Measurements from ENCODE around the gene TTLL1.
A peak's percentile ranks its signal among the peaks of the same experiment; 100 is the strongest.
"Not testable (repeated sequence)": the region's sequence is repeated elsewhere in the genome, so short reads cannot be mapped to it uniquely, and the experiment has no call there.

Gene TTLL1

DNA sequence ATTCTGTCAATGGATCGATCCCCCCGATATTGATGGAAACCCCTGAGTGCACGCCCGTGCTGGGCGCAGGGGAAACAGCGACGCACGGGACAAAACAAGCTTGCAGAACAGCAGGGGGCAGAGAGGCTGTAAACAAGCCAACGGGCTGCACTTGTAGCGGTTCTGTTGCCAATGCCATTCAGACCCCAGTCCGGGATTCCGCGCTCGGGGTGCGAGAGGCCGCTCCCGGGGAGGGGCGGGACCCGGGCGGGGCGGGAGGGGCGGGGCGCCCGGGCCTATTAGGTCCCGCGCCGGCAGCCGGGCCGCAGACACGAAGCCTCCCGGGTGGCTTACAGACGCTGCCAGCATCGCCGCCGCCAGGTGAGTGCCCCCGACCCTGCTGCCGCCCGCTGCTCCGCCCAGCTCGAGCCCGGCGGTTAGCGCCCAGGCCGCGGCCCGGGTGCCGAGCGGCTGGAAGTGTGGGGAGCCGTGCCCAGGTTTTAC is 21.3 kb upstream of the TTLL1 start, which contains the start of gene BIK:
Gene BIK (plus strand): TSS at position 307 of the 483 bp plus-strand sequence. CDS start 13,273 bp downstream, outside the sequence.
- peak; percentile 86 for DNase-seq (ENCODE audit: low spot score)

DNA sequence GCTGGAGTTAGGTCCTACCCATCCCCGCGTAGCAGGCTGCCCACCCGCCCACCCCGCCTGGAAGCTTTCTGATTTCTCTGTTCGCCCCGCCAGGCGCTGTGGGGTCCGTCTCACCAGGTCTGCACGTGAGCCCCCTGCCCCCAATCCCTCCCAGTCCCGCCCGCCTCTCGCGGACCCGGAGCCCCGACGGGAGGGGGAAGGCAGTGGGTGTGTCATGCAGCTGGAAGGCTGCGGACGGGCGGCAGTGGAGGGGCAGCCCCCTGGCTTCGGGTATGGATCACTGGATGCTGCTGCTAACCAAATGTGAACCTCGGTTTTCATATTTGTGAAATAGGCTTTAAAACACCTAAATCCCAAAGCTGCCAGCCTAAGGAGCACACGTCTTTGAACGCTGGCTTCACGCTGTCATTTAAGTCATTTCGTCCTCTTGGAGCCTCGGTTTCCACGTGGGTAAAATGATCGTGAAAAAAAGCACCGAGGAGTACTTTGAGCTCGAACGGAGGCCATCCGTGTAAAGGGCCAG is 20.8 kb upstream of the TTLL1 start:
- no peak for DNase-seq (ENCODE audit: low spot score)

DNA sequence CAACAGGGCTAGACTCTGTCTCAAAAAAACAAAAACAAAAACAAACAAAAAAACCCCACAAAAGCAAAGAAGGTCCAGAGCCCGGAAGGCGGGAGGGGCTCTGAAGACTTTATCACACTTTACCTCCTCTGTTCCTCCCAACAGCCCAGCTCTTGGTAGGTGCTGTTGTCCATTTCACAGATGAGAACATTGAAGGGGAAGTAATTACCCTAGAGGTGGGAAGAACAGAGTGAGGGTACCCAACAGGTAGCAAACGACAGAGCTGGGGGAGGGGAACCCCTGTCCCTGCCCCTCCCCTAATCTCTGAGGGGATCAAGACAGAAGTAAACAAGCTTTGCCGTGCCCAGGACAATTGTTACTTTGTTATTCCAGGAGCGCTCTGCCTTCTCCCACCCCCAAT is 20.3 kb upstream of the TTLL1 start:
- DNase-seq (ENCODE audit: low spot score) = no peak

DNA sequence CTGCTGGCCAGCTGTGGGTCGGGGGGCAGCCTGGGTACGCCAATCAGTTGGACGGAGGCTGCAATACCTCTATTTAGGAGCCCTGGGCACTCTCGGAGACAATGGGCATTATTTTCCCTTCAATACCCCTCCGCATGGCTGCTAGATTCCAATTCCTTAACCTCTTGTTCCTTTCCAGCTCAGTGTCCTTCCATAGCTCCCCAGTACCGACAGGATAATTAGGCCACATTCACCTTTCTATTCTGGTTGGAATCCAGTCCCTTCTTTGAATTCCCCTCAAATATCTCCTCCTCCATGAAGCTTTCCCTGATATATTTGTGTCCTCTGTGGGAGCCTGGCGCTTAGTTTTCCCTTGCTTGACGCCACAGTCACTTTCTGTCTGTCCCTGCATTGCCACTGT is 17.1 kb upstream of the TTLL1 start:
- no peak for DNase-seq (ENCODE audit: low spot score)

DNA sequence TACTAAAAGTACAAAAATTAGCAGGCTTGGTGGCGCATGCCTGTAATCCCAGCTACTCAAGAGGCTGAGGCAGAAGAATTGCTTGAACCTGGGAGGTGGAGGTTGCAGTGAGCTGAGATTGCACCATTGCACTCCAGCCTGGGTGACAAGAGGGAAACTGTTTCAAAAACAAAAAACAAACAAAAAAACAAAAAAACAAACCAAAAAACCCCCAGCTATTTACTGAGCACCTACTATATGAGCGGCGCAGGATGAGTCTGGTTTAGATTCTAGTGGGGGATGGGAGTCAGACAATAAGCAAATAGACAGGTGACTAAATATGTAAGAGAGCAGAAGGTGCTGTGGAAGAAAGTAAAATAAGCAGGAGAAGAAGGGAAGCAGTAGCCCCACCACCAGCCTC is 15.8 kb upstream of the TTLL1 start:
- DNase-seq (ENCODE audit: low spot score) = not testable (repeated sequence)

DNA sequence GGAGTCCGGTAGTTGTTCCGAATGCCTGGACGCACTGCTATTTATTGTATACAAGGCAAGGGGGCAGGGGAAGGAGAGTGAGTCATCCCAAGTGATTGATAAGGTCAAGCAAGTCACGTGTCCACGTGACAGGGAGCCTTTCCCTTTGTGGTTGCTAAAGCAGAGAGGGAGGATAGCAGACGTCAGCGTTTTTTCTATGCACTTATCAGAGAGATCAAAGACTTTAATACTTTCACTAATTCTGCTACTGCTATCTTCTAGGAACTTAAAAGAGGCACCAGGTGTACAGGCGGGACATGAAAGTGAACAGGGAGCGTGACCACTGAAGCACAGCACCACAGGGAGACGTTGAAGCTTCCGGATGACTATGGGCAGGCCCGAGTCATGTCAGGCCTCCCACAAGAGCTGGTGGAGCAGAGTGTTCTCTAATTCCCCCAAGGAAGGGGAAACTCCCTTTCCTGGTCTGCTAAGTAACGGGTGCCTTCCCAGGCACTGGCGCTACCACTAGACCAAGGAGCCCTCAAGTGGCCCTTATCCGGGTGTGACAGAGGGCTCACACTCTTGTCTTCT is 14.9 kb upstream of the TTLL1 start:
- peak; percentile 98 for DNase-seq (ENCODE audit: low spot score)

GRCh38 chr22:43101306-43101705 is 12.1 kb upstream of the TTLL1 start:
- no peak for DNase-seq (ENCODE audit: low spot score)

GRCh38 chr22:43100225-43100624 is 11.0 kb upstream of the TTLL1 start:
- DNase-seq (ENCODE audit: low spot score) = peak; percentile 86

DNA sequence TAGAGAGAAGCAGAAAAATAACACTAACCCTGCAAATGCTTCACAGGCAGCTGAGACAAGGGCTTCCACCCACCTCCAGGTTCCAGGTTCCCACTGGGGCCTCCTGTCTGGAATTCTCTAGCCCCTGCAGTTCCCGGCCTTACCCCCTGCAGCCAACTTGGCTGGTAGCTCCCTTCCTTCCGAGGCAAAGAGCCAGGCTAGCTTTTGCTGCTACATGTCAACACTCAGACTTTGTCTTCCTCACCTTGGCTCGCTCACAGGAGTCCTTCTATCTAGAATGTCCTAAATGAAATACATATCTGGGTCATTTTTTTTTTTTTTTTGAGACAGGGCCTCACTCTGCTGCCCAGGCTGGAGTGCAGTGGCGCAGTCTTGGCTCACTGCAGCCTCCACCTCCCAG is 9.9 kb upstream of the TTLL1 start:
- no peak for DNase-seq (ENCODE audit: low spot score)

GRCh38 chr22:43098356-43098755 is 9.2 kb upstream of the TTLL1 start:
- no peak for DNase-seq (ENCODE audit: low spot score)

- no peak for DNase-seq (ENCODE audit: low spot score)
Measured at GRCh38 chr22:43096420-43096819, 7.2 kb upstream of the TTLL1 start.

- no peak for DNase-seq (ENCODE audit: low spot score)
Measured at GRCh38 chr22:43094551-43094950, 5.4 kb upstream of the TTLL1 start.

DNA sequence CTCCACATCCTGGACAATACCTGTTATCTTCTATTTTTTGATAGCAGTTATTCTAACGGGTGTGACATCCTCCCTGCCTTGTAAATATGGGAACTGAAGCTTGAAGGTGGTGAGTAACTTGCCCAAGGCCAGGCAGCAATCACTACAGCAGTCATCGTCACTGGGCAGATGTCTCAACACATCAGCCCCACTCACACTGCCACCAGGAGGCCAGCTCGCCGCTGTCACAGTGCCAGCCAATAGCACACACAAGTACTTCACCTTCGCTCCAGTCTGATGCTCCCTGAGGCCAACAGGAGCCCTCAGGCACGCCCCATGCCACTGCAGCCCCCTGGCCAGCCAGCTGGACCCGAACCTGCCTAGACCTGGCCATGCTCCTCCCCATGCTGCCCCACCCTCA is 4.9 kb upstream of the TTLL1 start:
- peak; percentile 60 for DNase-seq (ENCODE audit: low spot score)

GRCh38 chr22:43092085-43092484 is 2.9 kb upstream of the TTLL1 start:
- no peak for DNase-seq (ENCODE audit: low spot score)

- DNase-seq (ENCODE audit: low spot score) = peak; percentile 85
Measured at GRCh38 chr22:43090130-43090789, 1.1 kb upstream of the TTLL1 start.

DNA sequence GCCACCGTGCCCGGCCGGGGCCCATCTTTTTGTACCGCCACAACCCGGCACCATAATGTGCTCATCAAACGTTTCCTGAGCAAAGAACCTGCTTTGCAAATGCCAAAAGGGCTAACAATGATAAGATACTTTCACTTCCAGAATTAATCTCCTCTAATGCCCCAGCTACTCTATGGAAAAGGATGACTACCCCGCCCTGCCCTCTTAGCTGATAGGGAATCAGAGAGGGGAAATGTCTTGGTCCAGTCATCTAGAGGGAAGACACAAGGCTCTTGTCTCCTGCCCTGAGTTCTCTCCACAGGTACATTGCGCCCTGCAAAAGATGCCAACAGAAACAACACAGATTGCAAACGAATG is 586 bp downstream of the TTLL1 start:
- DNase-seq (ENCODE audit: low spot score) = no peak

GRCh38 chr22:43085658-43086606 is 3.3 kb downstream of the TTLL1 start:
- no peak for DNase-seq (ENCODE audit: low spot score)

GRCh38 chr22:43081968-43082367 is 7.2 kb downstream of the TTLL1 start:
- DNase-seq (ENCODE audit: low spot score) = no peak

- DNase-seq (ENCODE audit: low spot score) = peak; percentile 82
Measured at GRCh38 chr22:43080616-43081015, 8.6 kb downstream of the TTLL1 start.

- no peak for DNase-seq (ENCODE audit: low spot score)
Measured at GRCh38 chr22:43079742-43080141, 9.4 kb downstream of the TTLL1 start.

DNA sequence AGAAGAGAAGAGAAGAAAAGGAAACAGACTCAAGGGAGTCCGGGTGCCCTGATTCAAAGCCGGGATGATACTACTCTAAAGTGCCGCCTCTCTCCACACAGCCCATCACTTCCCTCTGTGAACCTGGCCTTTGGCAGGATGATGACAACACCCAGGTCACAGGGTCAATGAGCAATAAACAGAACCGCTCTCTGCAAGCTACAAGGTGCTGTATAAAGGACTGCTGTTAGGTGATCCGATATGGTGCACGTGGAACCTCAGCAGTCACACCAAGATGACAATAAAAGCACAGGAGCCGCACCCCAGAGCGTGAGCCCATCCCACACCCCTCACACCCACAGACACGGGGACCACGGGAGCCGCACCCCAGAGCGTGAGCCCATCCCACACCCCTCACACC is 10.7 kb downstream of the TTLL1 start:
- peak; percentile 84 for DNase-seq (ENCODE audit: low spot score)

GRCh38 chr22:43077121-43077877 is 11.9 kb downstream of the TTLL1 start:
- DNase-seq (ENCODE audit: low spot score) = no peak

All from SW480 (cell line).